MCF 10A (cell line): Measurements from ENCODE around the gene TRPM8. TPM values are rescaled to one million over a fixed set of nuclear protein-coding genes. Genes with fewer than 3 reads are reported as not detected.

Experiments used
- BruUV-seq: library from RNA; stranded (reverse); fragments of 400-500 nt; replicated peaks from 2 replicates; lab custom pipeline; 2021; lab: Mats Ljungman, UMichigan
- CTCF ChIA-PET: fragments of 300-600 bp; sonication (Branson Sonifier 250); formaldehyde crosslinking; extraction: SDS; loops from one replicate; lab custom pipeline; 2021; ENCODE audit warnings: antibody characterized with exemption, inconsistent platforms; lab: Yijun Ruan, JAX
- POLR2A ChIA-PET: fragments of 300-600, 350-650 bp; sonication (Branson Sonifier 250); formaldehyde crosslinking; extraction: SDS; loops from one replicate; lab custom pipeline; 2020; ENCODE audit warnings: antibody characterized with exemption, inconsistent platforms; lab: Yijun Ruan, JAX
- DNase-seq: peaks from one replicate; pipeline ENCODE4 v3.0.0-alpha.2; 2018; ENCODE audit not compliant: unreplicated experiment
- H3K27ac Mint-ChIP-seq: one replicate; pipeline ENCODE4 v1.8.0; 2022; ENCODE audit warnings: mild to moderate bottlenecking, low read depth, mixed read lengths; ENCODE audit not compliant: unreplicated experiment
- H3K27me3 Mint-ChIP-seq: one replicate; pipeline ENCODE4 v1.8.0; 2022; ENCODE audit warnings: mixed read lengths; ENCODE audit not compliant: insufficient read depth, unreplicated experiment
- H3K36me3 Mint-ChIP-seq: one replicate; pipeline ENCODE4 v1.8.0; 2022; ENCODE audit warnings: mild to moderate bottlenecking, moderate library complexity, mixed read lengths; ENCODE audit not compliant: insufficient read depth, unreplicated experiment
- H3K4me1 Mint-ChIP-seq: one replicate; pipeline ENCODE4 v1.8.0; 2022; ENCODE audit warnings: mixed read lengths; ENCODE audit not compliant: insufficient read depth, unreplicated experiment
- H3K4me3 Mint-ChIP-seq: one replicate; pipeline ENCODE4 v1.8.0; 2022; ENCODE audit warnings: mild to moderate bottlenecking, moderate library complexity, mixed read lengths; ENCODE audit not compliant: unreplicated experiment
- H3K9me3 Mint-ChIP-seq: one replicate; pipeline ENCODE4 v1.8.0; 2022; ENCODE audit warnings: mixed read lengths; ENCODE audit not compliant: unreplicated experiment
- intact Hi-C: fragments of 100-400 bp; cut with micrococcal nuclease; formaldehyde crosslinking; loops from 2 replicates; pipeline ENCODE4 v1.14.1; 2022
- total RNA-seq: library from RNA; stranded (reverse); gene quantifications from 2 replicates; pipeline ENCODE4 v1.2.3, GENCODE V29; 2022
- TF ChIP-seq, protein P1 (sequence below): fragments of 200-600 bp; IDR thresholded peaks from one replicate; pipeline ENCODE4 v1.8.0; 2022; ENCODE audit warnings: antibody characterized with exemption, mild to moderate bottlenecking; ENCODE audit not compliant: unreplicated experiment

The TRPM8 gene
- total RNA-seq, 1 experiment from 2014 or later, result not detected

- Mint-ChIP-seq H3K9me3 (no peaks in the 10 kb centered on the region), H3K4me3 (no peak overlapping the region), H3K27me3 (no peaks in the 10 kb centered on the region), H3K27ac (no peak overlapping the region), H3K4me1 (no peaks in the 10 kb centered on the region), H3K36me3 (no peaks in the 10 kb centered on the region)
- no peak for DNase-seq
- intact Hi-C loops, result no loop called here
- TF ChIP-seq, protein P1, sequence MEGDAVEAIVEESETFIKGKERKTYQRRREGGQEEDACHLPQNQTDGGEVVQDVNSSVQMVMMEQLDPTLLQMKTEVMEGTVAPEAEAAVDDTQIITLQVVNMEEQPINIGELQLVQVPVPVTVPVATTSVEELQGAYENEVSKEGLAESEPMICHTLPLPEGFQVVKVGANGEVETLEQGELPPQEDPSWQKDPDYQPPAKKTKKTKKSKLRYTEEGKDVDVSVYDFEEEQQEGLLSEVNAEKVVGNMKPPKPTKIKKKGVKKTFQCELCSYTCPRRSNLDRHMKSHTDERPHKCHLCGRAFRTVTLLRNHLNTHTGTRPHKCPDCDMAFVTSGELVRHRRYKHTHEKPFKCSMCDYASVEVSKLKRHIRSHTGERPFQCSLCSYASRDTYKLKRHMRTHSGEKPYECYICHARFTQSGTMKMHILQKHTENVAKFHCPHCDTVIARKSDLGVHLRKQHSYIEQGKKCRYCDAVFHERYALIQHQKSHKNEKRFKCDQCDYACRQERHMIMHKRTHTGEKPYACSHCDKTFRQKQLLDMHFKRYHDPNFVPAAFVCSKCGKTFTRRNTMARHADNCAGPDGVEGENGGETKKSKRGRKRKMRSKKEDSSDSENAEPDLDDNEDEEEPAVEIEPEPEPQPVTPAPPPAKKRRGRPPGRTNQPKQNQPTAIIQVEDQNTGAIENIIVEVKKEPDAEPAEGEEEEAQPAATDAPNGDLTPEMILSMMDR, result no peak
- CTCF ChIA-PET, result interaction anchor here (2.2 kb wide), 1 partner anchor 7 kb away, joined by 5 read pairs; no protein-coding TSS in a partner anchor
- no TSS peak for BruUV-seq
- POLR2A ChIA-PET, result no interaction called here
These were observed 74.0 kb downstream of the TRPM8 start for GRCh38 chr2:233991196-233991595.

DNA sequence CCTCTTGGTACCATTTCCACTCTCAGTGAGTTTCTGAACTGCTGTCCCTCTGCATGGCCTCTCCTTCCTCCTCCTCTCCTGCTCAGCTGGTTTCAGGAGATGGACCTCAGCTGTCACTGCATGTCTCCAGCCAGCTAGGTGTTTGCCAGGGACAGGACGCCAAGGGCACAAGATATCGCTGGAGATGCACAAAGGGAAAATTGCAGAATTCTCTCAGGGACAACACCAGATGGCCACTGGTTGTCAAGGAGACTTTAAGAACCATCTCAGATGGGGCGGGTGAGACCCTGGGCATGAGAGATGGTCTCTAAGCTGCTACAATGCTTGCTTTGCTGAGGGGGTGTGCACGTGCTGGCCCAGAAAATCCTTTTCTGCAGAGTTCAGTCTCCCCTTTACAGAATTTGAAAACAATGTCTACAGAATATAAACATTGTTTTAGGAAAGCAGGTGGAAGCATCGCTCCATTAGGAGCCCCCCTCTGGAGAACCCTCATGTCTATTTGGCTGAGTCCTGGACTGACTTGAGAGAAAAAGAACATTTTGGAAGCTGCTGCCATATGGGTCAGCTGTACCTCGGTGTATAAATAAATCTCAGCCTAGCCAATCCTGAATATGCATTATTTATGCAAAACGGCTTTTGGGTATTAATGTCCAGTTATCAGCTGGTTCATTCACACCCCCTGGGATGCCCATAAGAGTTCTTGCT, 75.5 kb downstream of the TRPM8 start:
- POLR2A ChIA-PET, result interaction anchor here (0.7 to 1.5 kb wide), 2 partner anchors 10 to 81 kb away, joined by 3 to 5 read pairs; no protein-coding TSS in a partner anchor
- BruUV-seq, result no TSS peak
- H3K36me3 Mint-ChIP-seq, result no peaks in the 10 kb centered on the region

GRCh38 chr2:233993461-233993860, 76.3 kb downstream of the TRPM8 start:
- ChIA-PET CTCF (interaction anchor here (0.6 to 0.8 kb wide), 2 partner anchors 11 to 421 kb away, joined by 3 read pairs; no protein-coding TSS in a partner anchor), POLR2A (interaction anchor here (1.5 kb wide), 1 partner anchor 11 kb away, joined by 5 read pairs; no protein-coding TSS in a partner anchor)
- H3K4me1 Mint-ChIP-seq, result no peaks in the 10 kb centered on the region
- no peak overlapping the region for H3K27ac Mint-ChIP-seq
- no peak for DNase-seq
- H3K4me3 Mint-ChIP-seq, result no peak overlapping the region
- H3K9me3 Mint-ChIP-seq, result no peaks in the 10 kb centered on the region
- TF ChIP-seq, protein P1, result no peak
- intact Hi-C loops, result no loop called here
- H3K27me3 Mint-ChIP-seq, result no peaks in the 10 kb centered on the region
- H3K36me3 Mint-ChIP-seq, result no peaks in the 10 kb centered on the region
- BruUV-seq, result no TSS peak

More for the DNA sequence above, 75.5 kb downstream of the TRPM8 start:
- Mint-ChIP-seq H3K4me3 (no peak overlapping the region), H3K4me1 (no peaks in the 10 kb centered on the region), H3K27me3 (no peaks in the 10 kb centered on the region), H3K27ac (no peak overlapping the region), H3K9me3 (no peaks in the 10 kb centered on the region)
- TF ChIP-seq, protein P1, result no peak
- DNase-seq, result no peak
- CTCF ChIA-PET, result interaction anchor here (0.8 kb wide), 1 partner anchor 420 kb away, joined by 3 read pairs; no protein-coding TSS in a partner anchor
- intact Hi-C loops, result no loop called here

- POLR2A ChIA-PET, result interaction anchor here (1.5 kb wide), 1 partner anchor 12 kb away, joined by 5 read pairs; no protein-coding TSS in a partner anchor
- no peak overlapping the region for H3K27ac Mint-ChIP-seq
- CTCF ChIA-PET, result interaction anchor here (1.2 kb wide), 1 partner anchor 17 kb away, joined by 3 read pairs; no protein-coding TSS in a partner anchor
- no peak for DNase-seq
- H3K4me1 Mint-ChIP-seq, result no peaks in the 10 kb centered on the region
- no peaks in the 10 kb centered on the region for H3K9me3 Mint-ChIP-seq
- BruUV-seq, result no TSS peak
- intact Hi-C loops, result no loop called here
- no peak overlapping the region for H3K4me3 Mint-ChIP-seq
- H3K27me3 Mint-ChIP-seq, result no peaks in the 10 kb centered on the region
- H3K36me3 Mint-ChIP-seq, result no peaks in the 10 kb centered on the region
- TF ChIP-seq, protein P1, result no peak
These were observed 77.0 kb downstream of the TRPM8 start for GRCh38 chr2:233994151-233994550.
